Neural cell (in vitro differentiated cells): Measurements from ENCODE around the gene IQCK. TPM values are rescaled to one million over a fixed set of nuclear protein-coding genes. Genes with fewer than 3 reads are reported as not detected.

ENCODE experiments used
- H2AFZ ChIP-seq: fragments of 200-600, 300-800 bp; sonication (generic), shearing (Covaris generic); 2 replicates; pipeline ENCODE4 v1.6.0; 2014; ENCODE audit warnings: low read depth, mild to moderate bottlenecking, antibody characterized with exemption, low read length, moderate library complexity
- H3F3A ChIP-seq: fragments of 200-600 bp; shearing (Covaris generic); 2 replicates; pipeline ENCODE4 v1.6.1; 2016; ENCODE audit warnings: mild to moderate bottlenecking, moderate library complexity, mixed read lengths, antibody characterized with exemption, low read length; ENCODE audit not compliant: insufficient read depth, poor library complexity, severe bottlenecking
- H3K27ac ChIP-seq: fragments of 200-600, 300-800 bp; sonication (generic), shearing (Covaris generic); 2 replicates; pipeline ENCODE4 v1.5.1; 2014; ENCODE audit warnings: mild to moderate bottlenecking, low read length, moderate library complexity
- H3K27me3 ChIP-seq: fragments of 300-800, 200-600 bp; sonication (generic), shearing (Covaris generic); 2 replicates; pipeline ENCODE4 v1.6.0; 2014; ENCODE audit warnings: mild to moderate bottlenecking, low read depth, low read length, moderate library complexity; ENCODE audit not compliant: insufficient read depth
- H3K36me3 ChIP-seq: fragments of 300-800, 200-600 bp; sonication (generic), shearing (Covaris generic); 2 replicates; pipeline ENCODE4 v1.5.1; 2014; ENCODE audit warnings: mild to moderate bottlenecking, antibody characterized with exemption, low read length, moderate library complexity; ENCODE audit not compliant: insufficient read depth
- H3K4me2 ChIP-seq: fragments of 300-800, 200-600 bp; sonication (generic), shearing (Covaris generic); 2 replicates; pipeline ENCODE4 v1.6.0; 2014; ENCODE audit warnings: mild to moderate bottlenecking, low read length
- H3K4me3 ChIP-seq: fragments of 300-800, 200-600 bp; sonication (generic), shearing (Covaris generic); 2 replicates; pipeline ENCODE4 v1.5.1; 2014; ENCODE audit warnings: mild to moderate bottlenecking, low read length, moderate library complexity
- H3K79me2 ChIP-seq: fragments of 200-600 bp; shearing (Covaris generic); replicated peaks from 2 replicates; pipeline ENCODE4 v1.6.0; 2014; ENCODE audit warnings: mild to moderate bottlenecking, low read length, moderate library complexity; ENCODE audit not compliant: insufficient read depth
- H3K9ac ChIP-seq: fragments of 300-800, 200-600 bp; sonication (generic), shearing (Covaris generic); 2 replicates; pipeline ENCODE4 v1.6.1; 2016; ENCODE audit warnings: mild to moderate bottlenecking, low read length, mixed read lengths
- H3K9me2 ChIP-seq: fragments of 200-600 bp; shearing (Covaris generic); 2 replicates; pipeline ENCODE4 v1.6.1; 2016; ENCODE audit warnings: mild to moderate bottlenecking, low read length, mixed read lengths; ENCODE audit not compliant: insufficient read depth
- H3K9me3 ChIP-seq: fragments of 200-600, 300-800 bp; sonication (generic), shearing (Covaris generic); 2 replicates; pipeline ENCODE4 v1.6.1; 2016; ENCODE audit warnings: mild to moderate bottlenecking, mixed run types, low read length, moderate library complexity, mixed read lengths
- H4K20me1 ChIP-seq: fragments of 200-600 bp; shearing (Covaris generic); 2 replicates; pipeline ENCODE4 v1.6.1; 2016; ENCODE audit warnings: mild to moderate bottlenecking, mixed run types; ENCODE audit not compliant: insufficient read depth
- EP300 ChIP-seq: fragments of 450-650 bp; conservative IDR thresholded peaks from 2 replicates; pipeline ENCODE4 v1.6.1; 2014; ENCODE audit warnings: antibody characterized with exemption, mild to moderate bottlenecking, moderate library complexity; ENCODE audit not compliant: poor library complexity, severe bottlenecking
- EZH2 ChIP-seq: fragments of 200-600, 300-800 bp; shearing (Covaris generic), sonication (generic); IDR thresholded peaks from 2 replicates; pipeline ENCODE4 v1.6.1; 2014; ENCODE audit warnings: antibody characterized with exemption, low read length, borderline replicate concordance, mild to moderate bottlenecking; ENCODE audit not compliant: insufficient read depth, poor library complexity, severe bottlenecking
- MXI1 ChIP-seq: fragments of 450-650 bp; conservative IDR thresholded peaks from 2 replicates; pipeline ENCODE4 v1.6.1; 2014; ENCODE audit warnings: antibody characterized with exemption, mild to moderate bottlenecking; ENCODE audit not compliant: poor library complexity, severe bottlenecking
- POLR2AphosphoS5 ChIP-seq: IDR thresholded peaks from 2 replicates; pipeline ENCODE4 v1.6.1; 2012
- RAD21 ChIP-seq: fragments of 450-650 bp; conservative IDR thresholded peaks from 2 replicates; pipeline ENCODE4 v1.6.1; 2014; ENCODE audit warnings: antibody characterized with exemption, mild to moderate bottlenecking, moderate library complexity
- SMC3 ChIP-seq: fragments of 450-650 bp; conservative IDR thresholded peaks from 2 replicates; pipeline ENCODE4 v1.6.1; 2014; ENCODE audit warnings: antibody characterized with exemption, mild to moderate bottlenecking, moderate library complexity; ENCODE audit not compliant: poor library complexity
- TAF1 ChIP-seq: IDR thresholded peaks from 2 replicates; pipeline ENCODE4 v1.6.1; 2012; ENCODE audit warnings: low read depth
- polyA plus RNA-seq: library from polyadenylated mRNA; depleted of rRNA; stranded (reverse); fragments of >200 nt; gene quantifications from 2 replicates; pipeline ENCODE4 v1.2.3, GENCODE V29; 2014
- TF ChIP-seq, protein P1 (sequence below): IDR thresholded peaks from 2 replicates; pipeline ENCODE4 v1.6.1; 2012; ENCODE audit warnings: borderline replicate concordance
- TF ChIP-seq, protein P2 (sequence below): fragments of 450-650 bp; IDR thresholded peaks from 2 replicates; pipeline ENCODE4 v1.5.1; 2014; ENCODE audit warnings: antibody characterized with exemption, mild to moderate bottlenecking, moderate library complexity; ENCODE audit not compliant: poor library complexity, severe bottlenecking

The IQCK gene
- polyA plus RNA-seq, 1 donor from 2014 or later, result 10.2 TPM

DNA sequence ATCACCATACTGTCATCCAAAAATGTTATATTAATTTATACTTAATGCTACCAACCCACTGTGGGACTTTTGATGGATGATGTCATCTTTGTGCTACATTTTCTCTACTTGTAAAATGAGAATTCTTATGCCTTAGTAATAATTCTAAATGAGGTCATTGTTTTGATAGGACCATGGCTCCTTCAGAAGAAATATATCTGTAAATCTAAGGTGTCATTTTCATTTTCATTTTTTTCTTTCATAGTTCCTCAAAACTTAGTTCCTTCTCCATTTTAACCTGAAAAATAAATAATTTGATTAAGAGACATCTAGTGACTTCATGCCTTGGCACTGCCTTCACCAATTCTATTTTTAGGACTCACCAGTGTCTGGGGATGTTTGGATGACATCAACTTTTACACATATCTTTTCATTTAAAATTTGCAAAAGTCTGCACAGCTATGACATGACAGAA lies 117.9 kb downstream of the IQCK start:
- H3K27me3 ChIP-seq, result no peaks in the 10 kb centered on the region
- no peak overlapping the region for H3K27ac ChIP-seq
- H4K20me1 ChIP-seq, result no peaks in the 10 kb centered on the region
- no peaks in the 10 kb centered on the region for H3F3A ChIP-seq
- no peaks in the 10 kb centered on the region for H3K9me2 ChIP-seq
- H3K9me3 ChIP-seq, result no peaks in the 10 kb centered on the region
- no peak overlapping the region for H3K9ac ChIP-seq
- no peak overlapping the region for H3K4me3 ChIP-seq
- no peak overlapping the region for H2AFZ ChIP-seq
- no peak overlapping the region for H3K4me2 ChIP-seq
- H3K36me3 ChIP-seq, result no peaks in the 10 kb centered on the region
- TF ChIP-seq EZH2 (no peak), EP300 (no peak), SMC3 (no peak), RAD21 (no peak), TAF1 (no peak), POLR2AphosphoS5 (no peak), MXI1 (no peak)
- TF ChIP-seq, protein P1, sequence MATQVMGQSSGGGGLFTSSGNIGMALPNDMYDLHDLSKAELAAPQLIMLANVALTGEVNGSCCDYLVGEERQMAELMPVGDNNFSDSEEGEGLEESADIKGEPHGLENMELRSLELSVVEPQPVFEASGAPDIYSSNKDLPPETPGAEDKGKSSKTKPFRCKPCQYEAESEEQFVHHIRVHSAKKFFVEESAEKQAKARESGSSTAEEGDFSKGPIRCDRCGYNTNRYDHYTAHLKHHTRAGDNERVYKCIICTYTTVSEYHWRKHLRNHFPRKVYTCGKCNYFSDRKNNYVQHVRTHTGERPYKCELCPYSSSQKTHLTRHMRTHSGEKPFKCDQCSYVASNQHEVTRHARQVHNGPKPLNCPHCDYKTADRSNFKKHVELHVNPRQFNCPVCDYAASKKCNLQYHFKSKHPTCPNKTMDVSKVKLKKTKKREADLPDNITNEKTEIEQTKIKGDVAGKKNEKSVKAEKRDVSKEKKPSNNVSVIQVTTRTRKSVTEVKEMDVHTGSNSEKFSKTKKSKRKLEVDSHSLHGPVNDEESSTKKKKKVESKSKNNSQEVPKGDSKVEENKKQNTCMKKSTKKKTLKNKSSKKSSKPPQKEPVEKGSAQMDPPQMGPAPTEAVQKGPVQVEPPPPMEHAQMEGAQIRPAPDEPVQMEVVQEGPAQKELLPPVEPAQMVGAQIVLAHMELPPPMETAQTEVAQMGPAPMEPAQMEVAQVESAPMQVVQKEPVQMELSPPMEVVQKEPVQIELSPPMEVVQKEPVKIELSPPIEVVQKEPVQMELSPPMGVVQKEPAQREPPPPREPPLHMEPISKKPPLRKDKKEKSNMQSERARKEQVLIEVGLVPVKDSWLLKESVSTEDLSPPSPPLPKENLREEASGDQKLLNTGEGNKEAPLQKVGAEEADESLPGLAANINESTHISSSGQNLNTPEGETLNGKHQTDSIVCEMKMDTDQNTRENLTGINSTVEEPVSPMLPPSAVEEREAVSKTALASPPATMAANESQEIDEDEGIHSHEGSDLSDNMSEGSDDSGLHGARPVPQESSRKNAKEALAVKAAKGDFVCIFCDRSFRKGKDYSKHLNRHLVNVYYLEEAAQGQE, result no peak
- TF ChIP-seq, protein P2, sequence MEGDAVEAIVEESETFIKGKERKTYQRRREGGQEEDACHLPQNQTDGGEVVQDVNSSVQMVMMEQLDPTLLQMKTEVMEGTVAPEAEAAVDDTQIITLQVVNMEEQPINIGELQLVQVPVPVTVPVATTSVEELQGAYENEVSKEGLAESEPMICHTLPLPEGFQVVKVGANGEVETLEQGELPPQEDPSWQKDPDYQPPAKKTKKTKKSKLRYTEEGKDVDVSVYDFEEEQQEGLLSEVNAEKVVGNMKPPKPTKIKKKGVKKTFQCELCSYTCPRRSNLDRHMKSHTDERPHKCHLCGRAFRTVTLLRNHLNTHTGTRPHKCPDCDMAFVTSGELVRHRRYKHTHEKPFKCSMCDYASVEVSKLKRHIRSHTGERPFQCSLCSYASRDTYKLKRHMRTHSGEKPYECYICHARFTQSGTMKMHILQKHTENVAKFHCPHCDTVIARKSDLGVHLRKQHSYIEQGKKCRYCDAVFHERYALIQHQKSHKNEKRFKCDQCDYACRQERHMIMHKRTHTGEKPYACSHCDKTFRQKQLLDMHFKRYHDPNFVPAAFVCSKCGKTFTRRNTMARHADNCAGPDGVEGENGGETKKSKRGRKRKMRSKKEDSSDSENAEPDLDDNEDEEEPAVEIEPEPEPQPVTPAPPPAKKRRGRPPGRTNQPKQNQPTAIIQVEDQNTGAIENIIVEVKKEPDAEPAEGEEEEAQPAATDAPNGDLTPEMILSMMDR, result no peak
- no peaks in the 10 kb centered on the region for H3K79me2 ChIP-seq

DNA sequence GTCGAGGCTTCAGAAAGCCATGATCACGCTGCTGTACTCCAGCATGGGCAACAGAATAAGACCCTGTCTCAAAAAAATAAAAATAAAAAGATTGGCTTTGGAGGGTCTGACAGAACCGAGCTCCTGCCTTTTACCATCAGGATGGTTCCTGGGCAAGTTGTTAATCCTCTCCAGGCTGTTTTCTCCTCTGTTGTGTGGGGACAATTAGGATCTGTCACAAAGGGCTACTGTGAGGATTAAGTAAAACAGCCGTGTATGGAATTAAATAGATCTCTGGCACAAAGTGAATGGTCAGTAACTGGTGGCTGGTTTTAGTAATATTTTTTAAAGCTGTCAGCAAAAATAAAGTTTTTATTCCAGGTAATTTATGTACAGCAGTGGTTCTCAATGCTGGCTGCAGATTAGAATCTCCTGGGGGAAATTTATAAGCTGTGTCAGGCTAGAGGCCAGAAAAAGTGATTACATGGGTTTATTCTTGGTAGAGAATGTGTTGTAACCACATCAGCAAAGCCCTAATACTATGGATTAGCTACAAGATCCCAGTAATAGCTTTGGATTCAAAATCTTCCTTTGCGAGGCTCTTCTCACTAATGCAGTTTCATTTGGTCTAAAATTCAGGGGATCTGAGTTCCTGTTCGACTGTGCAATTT lies 119.4 kb downstream of the IQCK start:
- no peak overlapping the region for H3K4me2 ChIP-seq
- no peaks in the 10 kb centered on the region for H3K9me2 ChIP-seq
- no peaks in the 10 kb centered on the region for H3K79me2 ChIP-seq
- no peaks in the 10 kb centered on the region for H3K27me3 ChIP-seq
- H3F3A ChIP-seq, result no peaks in the 10 kb centered on the region
- H3K36me3 ChIP-seq, result no peaks in the 10 kb centered on the region
- H3K9me3 ChIP-seq, result no peaks in the 10 kb centered on the region
- no peak for TF ChIP-seq MXI1
- TF ChIP-seq RAD21, result no peak
- TF ChIP-seq, protein P1, result no peak
- no peak for TF ChIP-seq TAF1
- TF ChIP-seq POLR2AphosphoS5, result no peak
- no peak for TF ChIP-seq SMC3
- TF ChIP-seq, protein P2, result no peak
- no peak for TF ChIP-seq EP300
- no peak for TF ChIP-seq EZH2
- no peak overlapping the region for H3K27ac ChIP-seq
- H4K20me1 ChIP-seq, result no peaks in the 10 kb centered on the region
- no peak overlapping the region for H2AFZ ChIP-seq
- H3K4me3 ChIP-seq, result no peak overlapping the region
- H3K9ac ChIP-seq, result no peak overlapping the region
